ENCODE data around the gene BTD. TPM values are rescaled to one million over a fixed set of nuclear protein-coding genes. Genes with fewer than 3 reads are reported as not detected.

BTD gene
- total RNA-seq, 1 donor from 2014 or later, result 13.1 TPM

GRCh38 chr3:15558581-15558980 is 43.0 kb upstream of the BTD start:
- no peak overlapping the region for H3K4me3 Mint-ChIP-seq (ENCODE audit: unreplicated experiment)
- peaks cover 2% of the 10 kb centered on the region for H3K4me1 Mint-ChIP-seq (ENCODE audit: unreplicated experiment)
- no peak for TF ChIP-seq CTCF (IDR thresholded peaks at IDR 0.05; ENCODE audit: unreplicated experiment)

GRCh38 chr3:15562560-15562959 is 39.0 kb upstream of the BTD start:
- no peak for DNase-seq (ENCODE audit: low spot score)
- no peak for TF ChIP-seq CTCF (IDR thresholded peaks at IDR 0.05; ENCODE audit: unreplicated experiment)
- no peaks in the 10 kb centered on the region for H3K9me3 Mint-ChIP-seq (ENCODE audit: unreplicated experiment)
- H3K4me3 Mint-ChIP-seq (ENCODE audit: unreplicated experiment), result no peak overlapping the region
- H3K4me1 Mint-ChIP-seq (ENCODE audit: unreplicated experiment), result peaks cover 2% of the 10 kb centered on the region
- H3K36me3 Mint-ChIP-seq (ENCODE audit: low read depth, unreplicated experiment), result peaks cover 16% of the 10 kb centered on the region
- no peak overlapping the region for H3K27ac Mint-ChIP-seq (ENCODE audit: unreplicated experiment)
- no peaks in the 10 kb centered on the region for H3K27me3 Mint-ChIP-seq (ENCODE audit: unreplicated experiment)

More at GRCh38 chr3:15558581-15558980, 43.0 kb upstream of the BTD start:
- Mint-ChIP-seq H3K27me3 (ENCODE audit: unreplicated experiment) (no peaks in the 10 kb centered on the region), H3K9me3 (ENCODE audit: unreplicated experiment) (no peaks in the 10 kb centered on the region), H3K36me3 (ENCODE audit: low read depth, unreplicated experiment) (peaks cover 16% of the 10 kb centered on the region), H3K27ac (ENCODE audit: unreplicated experiment) (no peak overlapping the region)
- DNase-seq (ENCODE audit: low spot score), result no peak

- TF ChIP-seq CTCF (IDR thresholded peaks at IDR 0.05; ENCODE audit: unreplicated experiment), result no peak
- H3K9me3 Mint-ChIP-seq (ENCODE audit: unreplicated experiment), result no peaks in the 10 kb centered on the region
- peaks cover 17% of the 10 kb centered on the region for H3K36me3 Mint-ChIP-seq (ENCODE audit: low read depth, unreplicated experiment)
- H3K4me1 Mint-ChIP-seq (ENCODE audit: unreplicated experiment), result no peaks in the 10 kb centered on the region
- H3K27me3 Mint-ChIP-seq (ENCODE audit: unreplicated experiment), result no peaks in the 10 kb centered on the region
- peak overlapping the region; percentile 63 for H3K4me3 Mint-ChIP-seq (ENCODE audit: unreplicated experiment)
- DNase-seq (ENCODE audit: low spot score), result no peak
- H3K27ac Mint-ChIP-seq (ENCODE audit: unreplicated experiment), result no peak overlapping the region
Observed at GRCh38 chr3:15563190-15563589, 38.4 kb upstream of the BTD start.

GRCh38 chr3:15572138-15572537 is 29.4 kb upstream of the BTD start:
- Mint-ChIP-seq H3K27ac (ENCODE audit: unreplicated experiment) (no peak overlapping the region), H3K4me1 (ENCODE audit: unreplicated experiment) (no peaks in the 10 kb centered on the region), H3K4me3 (ENCODE audit: unreplicated experiment) (no peak overlapping the region), H3K9me3 (ENCODE audit: unreplicated experiment) (no peaks in the 10 kb centered on the region), H3K36me3 (ENCODE audit: low read depth, unreplicated experiment) (peaks cover 11% of the 10 kb centered on the region), H3K27me3 (ENCODE audit: unreplicated experiment) (no peaks in the 10 kb centered on the region)
- DNase-seq (ENCODE audit: low spot score), result no peak
- TF ChIP-seq CTCF (IDR thresholded peaks at IDR 0.05; ENCODE audit: unreplicated experiment), result no peak

- Mint-ChIP-seq H3K27ac (ENCODE audit: unreplicated experiment) (no peak overlapping the region), H3K36me3 (ENCODE audit: low read depth, unreplicated experiment) (peaks cover 7% of the 10 kb centered on the region), H3K9me3 (ENCODE audit: unreplicated experiment) (no peaks in the 10 kb centered on the region), H3K4me1 (ENCODE audit: unreplicated experiment) (no peaks in the 10 kb centered on the region), H3K27me3 (ENCODE audit: unreplicated experiment) (peaks cover 1% of the 10 kb centered on the region), H3K4me3 (ENCODE audit: unreplicated experiment) (no peak overlapping the region)
- DNase-seq (ENCODE audit: low spot score), result no peak
- TF ChIP-seq CTCF (IDR thresholded peaks at IDR 0.05; ENCODE audit: unreplicated experiment), result no peak
Observed at GRCh38 chr3:15575446-15575845, 26.1 kb upstream of the BTD start.

Measured in endothelial cell (in vitro differentiated cells).